Inflammatory macrophage treated with lipopolysaccharide for 4 hours (primary cell): ENCODE data around the gene APOA1.

Experiments used
- DNase-seq: peaks from one replicate; pipeline ENCODE4 v3.0.0-alpha.2; 2020

APOA1 gene

DNA sequence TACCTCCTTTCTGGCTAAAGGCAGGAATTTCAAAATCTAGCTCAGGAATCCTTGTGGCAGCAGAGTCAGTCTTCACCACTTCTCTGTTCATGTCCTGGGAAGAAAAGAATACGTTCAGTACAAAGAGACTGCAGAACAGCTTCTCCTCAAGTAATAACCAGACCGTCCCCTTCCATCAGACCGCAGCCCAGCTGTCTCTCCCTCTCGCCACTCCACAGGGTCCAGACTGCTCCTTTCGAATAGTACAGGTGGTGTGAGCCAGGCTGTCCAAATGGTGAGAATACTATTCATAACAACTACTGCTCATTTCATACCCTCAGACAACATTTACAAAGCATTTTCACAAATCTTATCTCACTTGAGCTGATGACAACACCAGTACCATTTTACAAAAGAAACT lies 50.5 kb downstream of the APOA1 start:
- no peak for DNase-seq

DNA sequence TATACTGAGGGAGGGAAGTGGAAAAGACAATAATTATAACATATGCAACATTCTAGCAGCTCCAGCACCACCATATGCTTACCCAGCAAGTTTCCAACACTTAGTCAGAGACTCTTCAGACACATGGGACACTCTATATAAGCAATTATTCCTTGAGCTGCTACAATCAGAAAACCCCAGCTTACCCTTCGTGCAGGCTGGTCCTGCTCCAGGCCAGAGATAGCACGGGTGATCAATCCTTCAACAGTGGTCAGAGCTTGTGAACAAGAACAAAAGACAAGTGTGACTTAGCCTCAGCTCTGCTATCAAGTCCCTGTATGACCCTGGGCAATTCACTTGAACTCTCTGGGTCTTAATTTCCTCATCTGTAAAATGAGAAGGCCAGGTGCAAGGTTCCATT lies 51.1 kb downstream of the APOA1 start:
- no peak for DNase-seq
